ENCODE data around the gene MCUB.

Gene MCUB

DNA sequence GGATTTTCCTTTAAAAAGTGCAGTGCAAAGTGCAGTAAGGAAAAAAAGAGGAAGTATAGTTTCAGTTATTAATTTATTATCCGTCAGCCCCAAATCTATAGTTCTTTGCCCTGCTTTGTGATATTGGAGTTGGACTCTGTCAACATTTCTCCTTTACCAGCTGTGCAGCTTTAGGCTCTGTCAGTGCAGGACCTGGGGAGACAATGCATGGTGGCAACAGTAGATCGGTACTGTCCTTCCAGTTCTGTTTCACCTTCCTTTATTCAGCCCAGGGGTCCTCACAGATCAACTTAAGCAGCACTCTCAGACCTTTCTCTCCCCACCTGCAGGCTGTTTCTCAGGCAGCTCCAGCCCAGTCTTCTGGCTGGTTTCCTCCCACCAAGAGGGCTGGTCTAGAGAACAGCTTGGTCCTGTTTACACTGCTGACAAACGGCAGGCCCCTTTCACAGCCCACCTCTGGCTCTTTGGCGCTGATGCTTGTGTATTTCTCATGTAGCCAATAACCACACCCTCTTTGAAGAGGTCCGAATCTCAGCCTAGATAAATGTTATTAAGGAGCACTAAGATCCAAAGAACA lies 71.6 kb downstream of the MCUB start:
- Histone ChIP-seq H3K9ac (ENCODE audit: low read length) (peak overlapping the region; percentile 33), H3K9me3 (ENCODE audit: control insufficient read depth, low read length) (no peaks in the 10 kb centered on the region), H3K4me3 (ENCODE audit: low read length) (no peak overlapping the region), H3K27me3 (replicated peaks; ENCODE audit: control insufficient read depth, insufficient read depth, low read length) (no peaks in the 10 kb centered on the region), H3K4me1 (ENCODE audit: control insufficient read depth, insufficient read depth, low read length) (no peaks in the 10 kb centered on the region), H3K36me3 (ENCODE audit: control insufficient read depth, insufficient read depth, low read length, severe bottlenecking) (no peaks in the 10 kb centered on the region)
- DNase-seq (ENCODE audit: low read depth): no peak

DNA sequence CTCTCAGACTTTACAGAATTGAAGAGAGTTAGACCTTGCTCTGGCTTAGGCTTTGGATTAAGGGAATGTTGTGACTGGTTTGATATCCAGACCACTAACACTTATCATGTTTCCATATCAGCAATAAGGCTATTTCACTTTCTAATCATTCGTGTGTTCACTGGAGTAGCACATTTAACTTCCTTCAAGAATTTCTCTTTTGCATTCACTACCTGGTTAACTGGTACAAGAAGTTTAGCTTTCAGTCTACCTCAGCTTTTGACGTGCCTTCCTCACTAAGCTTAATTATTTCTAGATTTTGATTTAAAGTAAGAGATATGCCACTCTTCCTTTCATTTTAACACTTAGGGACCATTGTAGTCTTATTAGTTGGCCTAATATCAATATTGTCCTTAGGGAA lies 80.6 kb downstream of the MCUB start:
- Histone ChIP-seq H3K4me3 (ENCODE audit: low read length) (no peak overlapping the region), H3K27me3 (replicated peaks; ENCODE audit: control insufficient read depth, insufficient read depth, low read length) (no peaks in the 10 kb centered on the region), H3K36me3 (ENCODE audit: control insufficient read depth, insufficient read depth, low read length, severe bottlenecking) (no peaks in the 10 kb centered on the region), H3K4me1 (ENCODE audit: control insufficient read depth, insufficient read depth, low read length) (no peaks in the 10 kb centered on the region), H3K9me3 (ENCODE audit: control insufficient read depth, low read length) (no peaks in the 10 kb centered on the region), H3K9ac (ENCODE audit: low read length) (no peak overlapping the region)
- DNase-seq (ENCODE audit: low read depth): no peak

DNA sequence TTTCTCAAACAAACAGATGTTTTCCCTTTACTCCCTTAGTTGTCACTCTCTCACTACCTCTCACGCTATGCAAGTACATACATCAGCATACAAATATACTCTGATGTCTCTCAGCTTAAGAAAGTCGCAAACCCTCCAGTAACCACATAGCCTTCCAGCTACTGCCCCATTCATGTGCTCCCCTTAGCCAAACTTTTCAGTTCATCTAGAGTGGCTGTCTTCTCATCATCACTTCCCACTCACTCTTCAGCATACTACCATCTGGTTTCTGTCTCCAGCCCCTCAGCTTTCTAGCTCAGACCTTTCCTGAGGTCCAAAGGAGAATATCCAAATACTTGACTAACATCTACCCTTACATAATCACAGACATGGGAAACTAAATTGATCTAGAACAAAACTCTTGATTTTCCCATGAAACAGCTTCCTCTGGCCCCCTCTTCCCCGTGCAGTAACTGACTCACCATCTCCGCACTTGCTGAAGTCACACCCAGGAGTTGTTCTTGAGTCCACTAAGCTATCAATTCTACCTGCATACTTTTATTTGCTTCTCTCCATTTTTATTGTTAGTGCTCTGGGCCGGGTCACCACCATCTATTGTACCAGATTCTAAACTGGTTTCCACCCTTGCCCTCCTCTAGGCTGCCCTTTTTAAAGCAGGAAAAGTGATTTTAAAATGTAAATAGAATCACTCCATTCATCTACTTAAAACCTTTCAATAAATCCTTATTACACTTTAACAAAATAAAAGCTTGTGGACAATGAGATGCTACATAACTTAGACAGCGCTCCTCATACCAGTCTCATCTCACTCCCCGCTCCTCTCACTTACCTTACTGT lies 86.0 kb downstream of the MCUB start:
- no peak overlapping the region for H3K4me3 ChIP-seq (ENCODE audit: low read length)
- H3K27me3 ChIP-seq (replicated peaks; ENCODE audit: control insufficient read depth, insufficient read depth, low read length): no peaks in the 10 kb centered on the region
- H3K9me3 ChIP-seq (ENCODE audit: control insufficient read depth, low read length): peaks cover 6% of the 10 kb centered on the region
- no peaks in the 10 kb centered on the region for H3K36me3 ChIP-seq (ENCODE audit: control insufficient read depth, insufficient read depth, low read length, severe bottlenecking)
- no peak overlapping the region for H3K9ac ChIP-seq (ENCODE audit: low read length)
- DNase-seq (ENCODE audit: low read depth): no peak
- H3K4me1 ChIP-seq (ENCODE audit: control insufficient read depth, insufficient read depth, low read length): no peaks in the 10 kb centered on the region

DNA sequence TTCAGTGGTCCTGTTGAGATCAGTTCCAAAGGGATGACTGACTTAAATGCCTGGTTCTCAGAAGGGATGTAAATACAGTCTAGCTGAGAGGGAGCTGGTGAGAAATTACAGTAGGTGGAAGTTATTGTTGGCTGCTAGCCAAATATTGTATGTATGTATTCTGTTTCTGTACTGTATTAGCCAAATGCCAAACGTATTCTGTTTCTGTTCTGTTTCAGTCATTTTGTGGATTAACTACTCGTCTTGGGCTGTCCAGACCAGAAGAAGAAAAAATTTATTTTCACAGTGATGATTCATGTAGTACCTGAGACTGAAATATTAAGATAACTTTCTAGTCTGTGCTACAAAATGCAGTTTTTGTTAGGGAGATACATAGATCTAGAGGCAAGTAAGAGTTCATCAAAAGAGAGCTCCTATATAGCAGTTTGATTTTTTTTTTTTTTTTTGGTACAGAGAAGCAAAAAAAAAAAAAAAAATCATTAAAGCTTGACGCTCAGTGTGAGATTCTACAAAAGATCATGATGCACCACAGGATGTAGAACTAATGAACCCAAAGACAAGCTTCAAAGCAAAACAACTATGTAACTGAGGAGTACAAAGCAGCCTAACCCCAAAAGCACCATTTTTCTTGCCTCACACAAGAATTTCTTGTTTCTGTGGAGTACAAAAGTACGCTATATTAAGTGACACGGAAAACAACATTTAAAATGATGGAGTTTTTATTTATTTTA lies 88.4 kb downstream of the MCUB start:
- no peak overlapping the region for H3K9ac ChIP-seq (ENCODE audit: low read length)
- H3K36me3 ChIP-seq (ENCODE audit: control insufficient read depth, insufficient read depth, low read length, severe bottlenecking): no peaks in the 10 kb centered on the region
- H3K9me3 ChIP-seq (ENCODE audit: control insufficient read depth, low read length): peaks cover 12% of the 10 kb centered on the region
- no peaks in the 10 kb centered on the region for H3K4me1 ChIP-seq (ENCODE audit: control insufficient read depth, insufficient read depth, low read length)
- H3K4me3 ChIP-seq (ENCODE audit: low read length): no peak overlapping the region
- DNase-seq (ENCODE audit: low read depth): peak; percentile 13
- H3K27me3 ChIP-seq (replicated peaks; ENCODE audit: control insufficient read depth, insufficient read depth, low read length): no peaks in the 10 kb centered on the region

DNA sequence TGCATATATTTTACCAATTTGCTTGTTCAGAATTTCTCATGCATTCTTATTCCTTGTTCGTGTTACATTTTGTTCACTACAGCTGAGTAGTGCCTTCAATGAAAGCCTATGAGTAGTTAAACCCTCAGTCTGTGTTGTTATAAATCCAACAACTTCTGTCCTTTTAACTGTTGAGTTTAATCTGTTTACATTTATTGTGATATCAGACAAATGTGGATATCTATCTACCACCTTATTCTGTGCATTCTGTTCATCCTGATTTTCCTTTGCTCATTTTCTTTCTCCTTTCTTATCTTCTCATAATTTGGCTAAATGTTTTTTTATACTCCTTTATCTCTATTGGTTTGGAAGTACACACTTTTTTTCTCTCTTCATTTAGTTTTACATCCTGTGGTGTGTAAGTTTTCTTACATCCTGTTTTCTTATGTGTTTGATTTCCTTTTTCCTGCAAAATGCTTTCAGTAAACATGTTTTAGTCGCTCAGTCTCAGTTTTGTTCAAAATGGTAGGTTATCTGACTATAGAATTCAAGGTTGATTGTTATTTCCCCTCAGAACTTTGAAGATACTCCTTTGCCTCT lies 89.0 kb downstream of the MCUB start:
- Histone ChIP-seq H3K4me3 (ENCODE audit: low read length) (no peak overlapping the region), H3K4me1 (ENCODE audit: control insufficient read depth, insufficient read depth, low read length) (no peaks in the 10 kb centered on the region), H3K27me3 (replicated peaks; ENCODE audit: control insufficient read depth, insufficient read depth, low read length) (no peaks in the 10 kb centered on the region), H3K9ac (ENCODE audit: low read length) (no peak overlapping the region), H3K36me3 (ENCODE audit: control insufficient read depth, insufficient read depth, low read length, severe bottlenecking) (no peaks in the 10 kb centered on the region), H3K9me3 (ENCODE audit: control insufficient read depth, low read length) (peaks cover 12% of the 10 kb centered on the region)
- DNase-seq (ENCODE audit: low read depth): no peak

DNA sequence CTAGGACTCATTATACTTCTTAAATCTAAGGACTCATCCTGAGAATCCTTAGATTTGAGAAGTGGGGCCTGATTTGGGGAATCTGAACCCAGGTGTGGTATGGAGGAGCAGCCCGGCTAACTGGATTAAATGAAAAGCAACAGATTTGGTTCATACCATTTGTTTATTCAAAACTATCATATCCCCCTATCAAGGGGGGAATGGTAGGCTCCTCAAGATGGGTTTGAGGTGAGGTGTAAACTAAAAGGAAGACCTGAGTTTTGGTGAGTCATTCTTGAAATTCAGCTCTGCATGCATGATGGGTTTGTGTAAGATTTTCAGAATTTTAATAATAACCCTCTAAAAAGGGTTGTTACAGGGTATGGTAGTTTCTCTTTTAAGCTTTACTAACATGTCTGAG lies 89.8 kb downstream of the MCUB start:
- no peak for DNase-seq (ENCODE audit: low read depth)
- Histone ChIP-seq H3K27me3 (replicated peaks; ENCODE audit: control insufficient read depth, insufficient read depth, low read length) (no peaks in the 10 kb centered on the region), H3K4me1 (ENCODE audit: control insufficient read depth, insufficient read depth, low read length) (no peaks in the 10 kb centered on the region), H3K9ac (ENCODE audit: low read length) (no peak overlapping the region), H3K36me3 (ENCODE audit: control insufficient read depth, insufficient read depth, low read length, severe bottlenecking) (no peaks in the 10 kb centered on the region), H3K4me3 (ENCODE audit: low read length) (no peak overlapping the region), H3K9me3 (ENCODE audit: control insufficient read depth, low read length) (peaks cover 12% of the 10 kb centered on the region)

DNA sequence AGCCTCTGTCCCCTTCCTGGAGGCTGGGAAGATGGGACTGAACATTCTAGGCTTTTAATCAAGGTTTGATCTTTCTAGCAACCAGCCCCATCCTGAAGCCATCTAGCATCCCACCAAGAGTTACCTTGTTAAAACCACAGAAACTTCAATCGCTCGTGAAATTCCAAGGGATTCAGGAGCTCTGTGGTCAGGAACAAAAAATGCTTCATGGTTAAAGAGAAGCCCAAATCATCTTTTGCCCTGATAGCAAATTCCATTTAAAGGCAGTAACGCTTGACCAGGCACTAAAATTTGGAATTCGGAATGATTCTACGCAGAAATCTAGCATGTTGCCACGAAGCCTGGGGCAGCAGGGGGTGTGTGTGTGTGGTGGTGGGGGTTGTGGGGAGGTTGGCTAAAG lies 95.3 kb downstream of the MCUB start:
- H3K4me3 ChIP-seq (ENCODE audit: low read length): no peak overlapping the region
- H3K27me3 ChIP-seq (replicated peaks; ENCODE audit: control insufficient read depth, insufficient read depth, low read length): no peaks in the 10 kb centered on the region
- peaks cover 6% of the 10 kb centered on the region for H3K9me3 ChIP-seq (ENCODE audit: control insufficient read depth, low read length)
- no peak overlapping the region for H3K9ac ChIP-seq (ENCODE audit: low read length)
- no peaks in the 10 kb centered on the region for H3K4me1 ChIP-seq (ENCODE audit: control insufficient read depth, insufficient read depth, low read length)
- DNase-seq (ENCODE audit: low read depth): no peak
- H3K36me3 ChIP-seq (ENCODE audit: control insufficient read depth, insufficient read depth, low read length, severe bottlenecking): no peaks in the 10 kb centered on the region

DNA sequence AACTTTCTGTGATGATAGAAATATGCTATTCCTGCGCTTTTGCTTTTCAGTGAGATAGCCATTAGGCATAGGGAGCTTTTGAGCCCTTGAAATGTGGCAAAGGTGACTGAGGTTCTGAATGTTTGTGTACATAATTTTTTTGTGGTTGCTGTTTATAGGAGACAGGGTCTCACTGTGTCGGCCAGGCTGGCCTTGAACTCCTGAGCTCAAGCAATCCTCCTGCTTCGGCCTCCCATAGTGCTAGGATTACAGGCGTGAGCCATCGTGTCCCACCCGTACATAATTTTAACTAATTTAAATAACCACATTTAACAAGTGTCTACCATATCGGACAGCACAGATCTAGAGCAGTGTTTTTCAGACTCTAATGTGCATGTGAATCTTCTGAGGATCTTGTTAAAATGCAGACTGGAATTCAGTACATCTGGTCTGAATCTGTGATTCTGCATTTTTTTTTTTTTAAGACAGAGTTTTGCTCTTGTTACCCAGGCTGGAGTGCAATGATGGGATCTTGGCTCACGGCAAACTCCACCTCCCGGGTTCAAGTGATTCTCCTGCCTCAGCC lies 97.9 kb downstream of the MCUB start:
- H3K9ac ChIP-seq (ENCODE audit: low read length): no peak overlapping the region
- no peak for DNase-seq (ENCODE audit: low read depth)
- H3K36me3 ChIP-seq (ENCODE audit: control insufficient read depth, insufficient read depth, low read length, severe bottlenecking): no peaks in the 10 kb centered on the region
- H3K9me3 ChIP-seq (ENCODE audit: control insufficient read depth, low read length): no peaks in the 10 kb centered on the region
- no peak overlapping the region for H3K4me3 ChIP-seq (ENCODE audit: low read length)
- no peaks in the 10 kb centered on the region for H3K4me1 ChIP-seq (ENCODE audit: control insufficient read depth, insufficient read depth, low read length)
- H3K27me3 ChIP-seq (replicated peaks; ENCODE audit: control insufficient read depth, insufficient read depth, low read length): no peaks in the 10 kb centered on the region

DNA sequence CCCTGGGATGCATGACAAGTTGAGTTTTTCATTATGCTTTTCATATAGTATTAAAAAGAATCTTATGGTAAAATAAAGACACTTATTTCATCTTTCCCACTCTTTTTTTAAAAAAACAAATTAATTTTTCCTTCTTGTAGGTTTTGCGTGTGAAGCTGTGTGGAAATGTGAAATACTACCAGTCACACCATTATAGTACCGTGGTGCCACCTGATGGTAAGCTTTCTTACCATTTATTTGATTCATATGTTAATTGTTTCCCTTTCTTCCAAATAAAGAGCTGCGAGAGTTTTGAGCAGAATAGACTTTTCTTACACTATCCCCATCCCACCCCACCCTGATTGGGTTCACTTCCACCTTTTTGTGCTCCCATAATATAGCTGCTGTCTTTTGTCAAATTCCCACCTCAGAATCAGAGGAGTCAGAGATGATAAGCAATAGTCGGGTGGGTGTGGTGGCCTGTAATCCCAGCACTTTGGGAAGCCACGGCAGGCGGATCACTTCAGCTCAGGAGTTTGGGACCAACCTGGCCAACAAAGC lies 98.9 kb downstream of the MCUB start:
- no peaks in the 10 kb centered on the region for H3K27me3 ChIP-seq (replicated peaks; ENCODE audit: control insufficient read depth, insufficient read depth, low read length)
- no peaks in the 10 kb centered on the region for H3K9me3 ChIP-seq (ENCODE audit: control insufficient read depth, low read length)
- H3K9ac ChIP-seq (ENCODE audit: low read length): no peak overlapping the region
- no peaks in the 10 kb centered on the region for H3K36me3 ChIP-seq (ENCODE audit: control insufficient read depth, insufficient read depth, low read length, severe bottlenecking)
- no peaks in the 10 kb centered on the region for H3K4me1 ChIP-seq (ENCODE audit: control insufficient read depth, insufficient read depth, low read length)
- DNase-seq (ENCODE audit: low read depth): no peak
- no peak overlapping the region for H3K4me3 ChIP-seq (ENCODE audit: low read length)

DNA sequence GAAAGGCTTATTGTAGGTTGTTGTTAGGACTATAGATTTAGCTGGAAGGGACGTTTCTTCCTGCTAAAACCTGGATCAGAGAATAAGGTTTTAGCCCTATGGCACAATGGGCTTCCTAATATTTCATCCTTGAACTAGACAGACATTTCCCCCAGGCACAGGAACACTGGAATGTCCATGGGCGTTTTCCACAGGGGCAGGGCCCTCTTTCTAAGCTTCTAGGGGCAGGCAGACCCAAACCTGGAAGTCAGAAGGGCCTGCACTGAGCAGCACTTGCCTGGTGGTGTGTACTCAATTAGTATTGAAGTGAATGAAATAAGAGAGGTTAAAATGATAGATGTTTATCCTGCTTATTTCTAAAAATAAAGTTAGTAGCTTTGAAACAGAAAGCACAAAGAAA lies 102.1 kb downstream of the MCUB start:
- H3K4me3 ChIP-seq (ENCODE audit: low read length): no peak overlapping the region
- no peaks in the 10 kb centered on the region for H3K4me1 ChIP-seq (ENCODE audit: control insufficient read depth, insufficient read depth, low read length)
- peaks cover 6% of the 10 kb centered on the region for H3K36me3 ChIP-seq (ENCODE audit: control insufficient read depth, insufficient read depth, low read length, severe bottlenecking)
- H3K27me3 ChIP-seq (replicated peaks; ENCODE audit: control insufficient read depth, insufficient read depth, low read length): no peaks in the 10 kb centered on the region
- no peaks in the 10 kb centered on the region for H3K9me3 ChIP-seq (ENCODE audit: control insufficient read depth, low read length)
- H3K9ac ChIP-seq (ENCODE audit: low read length): no peak overlapping the region
- DNase-seq (ENCODE audit: low read depth): no peak

DNA sequence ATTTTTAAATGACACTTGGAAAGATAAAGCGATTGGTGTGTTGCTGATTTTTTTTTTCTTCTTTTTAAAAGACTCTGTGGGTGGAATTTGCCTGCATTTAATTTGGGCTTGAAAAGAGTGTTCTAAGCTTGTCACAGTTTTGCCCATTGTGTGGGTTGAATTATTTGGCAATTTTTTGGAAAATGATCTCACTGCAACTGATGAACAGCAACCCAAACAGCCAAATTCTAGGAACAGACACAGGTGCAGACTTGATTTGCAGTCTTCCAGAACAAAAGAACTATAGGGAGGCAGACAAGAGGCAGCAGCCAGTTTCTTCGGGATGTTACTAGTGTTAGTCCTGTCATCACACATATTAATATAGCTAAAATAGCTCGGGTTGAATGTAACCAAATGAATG lies 102.7 kb downstream of the MCUB start:
- DNase-seq (ENCODE audit: low read depth): no peak
- Histone ChIP-seq H3K36me3 (ENCODE audit: control insufficient read depth, insufficient read depth, low read length, severe bottlenecking) (peaks cover 6% of the 10 kb centered on the region), H3K4me1 (ENCODE audit: control insufficient read depth, insufficient read depth, low read length) (no peaks in the 10 kb centered on the region), H3K9me3 (ENCODE audit: control insufficient read depth, low read length) (no peaks in the 10 kb centered on the region), H3K9ac (ENCODE audit: low read length) (no peak overlapping the region), H3K27me3 (replicated peaks; ENCODE audit: control insufficient read depth, insufficient read depth, low read length) (no peaks in the 10 kb centered on the region), H3K4me3 (ENCODE audit: low read length) (no peak overlapping the region)
